ENCODE measurements around the gene ANKRD22. TPM values are rescaled to one million over a fixed set of nuclear protein-coding genes. Genes with fewer than 3 reads are reported as not detected.

The ANKRD22 gene
- total RNA-seq, 1 donor from 2014 or later, result 1.4 TPM

GRCh38 chr10:88802523-88803285 is 48.9 kb downstream of the ANKRD22 start, which contains the start of gene LIPM:
LIPM (plus strand) TSS chr10:88802730; CDS start chr10:88802897, 167 bp downstream.
- DNase-seq (ENCODE audit: low spot score), result no peak

- DNase-seq (ENCODE audit: low spot score), result peak; percentile 42
These were observed 51.2 kb downstream of the ANKRD22 start for GRCh38 chr10:88800152-88801125.

GRCh38 chr10:88794731-88795130 is 56.9 kb downstream of the ANKRD22 start:
- no peak for DNase-seq (ENCODE audit: low spot score)

GRCh38 chr10:88793712-88794299 is 57.8 kb downstream of the ANKRD22 start:
- no peak for DNase-seq (ENCODE audit: low spot score)

GRCh38 chr10:88792661-88793060 is 59.0 kb downstream of the ANKRD22 start:
- peak; percentile 29 for DNase-seq (ENCODE audit: low spot score)

- no peak for DNase-seq (ENCODE audit: low spot score)
These were observed 59.7 kb downstream of the ANKRD22 start for GRCh38 chr10:88791924-88792323.

- no peak for DNase-seq (ENCODE audit: low spot score)
These were observed 62.7 kb downstream of the ANKRD22 start for GRCh38 chr10:88788924-88789323.

- no peak for DNase-seq (ENCODE audit: low spot score)
These were observed 64.2 kb downstream of the ANKRD22 start for GRCh38 chr10:88787463-88787862.

GRCh38 chr10:88786032-88786770 is 65.4 kb downstream of the ANKRD22 start:
- no peak for DNase-seq (ENCODE audit: low spot score)

- no peak for DNase-seq (ENCODE audit: low spot score)
These were observed 67.9 kb downstream of the ANKRD22 start for GRCh38 chr10:88783724-88784123.

- DNase-seq (ENCODE audit: low spot score), result no peak
These were observed 69.4 kb downstream of the ANKRD22 start for GRCh38 chr10:88782222-88782621.

GRCh38 chr10:88781206-88781605 is 70.4 kb downstream of the ANKRD22 start:
- DNase-seq (ENCODE audit: low spot score), result no peak

Other genes with a start within 250 kb of the ANKRD22 start
- 5.5 TPM for gene LIPF, start 187.4 kb downstream of the ANKRD22 start, total RNA-seq (ENCODE audit: insufficient read depth, low replicate concordance)
- gene LIPK, start 145.6 kb downstream of the ANKRD22 start, total RNA-seq (ENCODE audit: insufficient read depth, low replicate concordance), result 4.8 TPM
- gene LIPN, start 91.8 kb downstream of the ANKRD22 start, total RNA-seq (ENCODE audit: insufficient read depth, low replicate concordance), result not detected
- not detected for gene LIPM, start 49.1 kb downstream of the ANKRD22 start, total RNA-seq (ENCODE audit: insufficient read depth, low replicate concordance)
- 25.5 TPM for gene STAMBPL1, start 28.4 kb upstream of the ANKRD22 start, total RNA-seq (ENCODE audit: insufficient read depth, low replicate concordance)
- gene ACTA2, start 100.9 kb upstream of the ANKRD22 start, total RNA-seq (ENCODE audit: insufficient read depth, low replicate concordance), result 11,557 TPM
- 108 TPM for gene FAS, start 139.0 kb upstream of the ANKRD22 start, total RNA-seq (ENCODE audit: insufficient read depth, low replicate concordance)

Data from umbilical cord (tissue), 2 donors.